Calu3 (cell line): ENCODE data around the gene CLN5. TPM values are rescaled to one million over a fixed set of nuclear protein-coding genes. Genes with fewer than 3 reads are reported as not detected.

Source experiments
- BruUV-seq: library from RNA; stranded (reverse); fragments of 400-500 nt; replicated peaks from 2 replicates; lab custom pipeline; 2021; lab: Mats Ljungman, UMichigan
- CTCF ChIA-PET: fragments of 300-600 bp; sonication (Branson Sonifier 250); formaldehyde crosslinking; loops from one replicate; lab custom pipeline; 2022; ENCODE audit warnings: antibody characterized with exemption; lab: Charles Lee
- DNase-seq: peaks from one replicate; pipeline ENCODE4 v3.0.0; 2022
- H3K27ac Mint-ChIP-seq: one replicate; pipeline ENCODE4 v1.8.0; 2022; ENCODE audit warnings: mixed read lengths; ENCODE audit not compliant: unreplicated experiment
- H3K27me3 Mint-ChIP-seq: one replicate; pipeline ENCODE4 v1.8.0; 2022; ENCODE audit warnings: mixed read lengths; ENCODE audit not compliant: unreplicated experiment
- H3K36me3 Mint-ChIP-seq: one replicate; pipeline ENCODE4 v1.8.0; 2022; ENCODE audit warnings: mild to moderate bottlenecking, moderate library complexity, mixed read lengths; ENCODE audit not compliant: insufficient read depth, unreplicated experiment
- H3K4me1 Mint-ChIP-seq: one replicate; pipeline ENCODE4 v1.8.0; 2022; ENCODE audit warnings: mild to moderate bottlenecking, low read depth, mixed read lengths; ENCODE audit not compliant: unreplicated experiment
- H3K4me3 Mint-ChIP-seq: one replicate; pipeline ENCODE4 v1.8.0; 2022; ENCODE audit warnings: mild to moderate bottlenecking, low read depth, moderate library complexity, mixed read lengths; ENCODE audit not compliant: unreplicated experiment
- H3K9me3 Mint-ChIP-seq: one replicate; pipeline ENCODE4 v1.8.0; 2022; ENCODE audit warnings: low read depth, mixed read lengths; ENCODE audit not compliant: unreplicated experiment
- intact Hi-C: fragments of 100-400 bp; cut with micrococcal nuclease; formaldehyde crosslinking; loops from one replicate; pipeline ENCODE4 v1.10.0; 2022; ENCODE audit not compliant: unreplicated experiment
- total RNA-seq: library from RNA; stranded (reverse); gene quantifications from 2 replicates; pipeline ENCODE4 v1.2.3, GENCODE V29; 2022
- TF ChIP-seq, protein P1 (sequence below): fragments of 200-600 bp; IDR thresholded peaks from one replicate; pipeline ENCODE4 v1.8.0; 2022; ENCODE audit warnings: antibody characterized with exemption; ENCODE audit not compliant: unreplicated experiment

CLN5 gene
- total RNA-seq, 1 experiment from 2014 or later: 7.3 TPM

DNA sequence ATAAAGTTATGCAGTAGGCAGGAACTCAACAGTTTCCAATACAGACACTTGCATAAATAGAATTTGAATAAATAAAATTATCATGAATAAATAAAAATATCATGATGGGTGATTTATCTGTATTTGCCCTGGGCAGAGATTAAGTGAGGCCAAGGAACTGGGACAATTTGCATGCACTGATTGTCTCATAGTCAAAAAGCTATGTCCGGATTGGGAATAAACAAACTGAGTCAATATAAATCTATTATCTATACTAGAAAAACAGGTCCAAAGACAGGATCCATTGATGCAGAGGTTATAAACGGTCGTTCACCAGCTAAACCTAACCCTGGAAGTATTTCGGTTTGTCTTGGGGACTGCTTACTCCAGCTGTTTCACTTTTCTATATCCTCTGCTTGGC lies 61.3 kb downstream of the CLN5 start:
- H3K9me3 Mint-ChIP-seq: no peaks in the 10 kb centered on the region
- H3K4me1 Mint-ChIP-seq: peaks cover 7% of the 10 kb centered on the region
- no peak overlapping the region for H3K27ac Mint-ChIP-seq
- H3K27me3 Mint-ChIP-seq: no peaks in the 10 kb centered on the region
- CTCF ChIA-PET: interaction anchor here (0.6 kb wide), 1 partner anchor 28 kb away, joined by 3 read pairs; no protein-coding TSS in a partner anchor
- peaks cover 5% of the 10 kb centered on the region for H3K36me3 Mint-ChIP-seq
- intact Hi-C loops: no loop called here
- no peak for DNase-seq
- no TSS peak for BruUV-seq
- TF ChIP-seq, protein P1, sequence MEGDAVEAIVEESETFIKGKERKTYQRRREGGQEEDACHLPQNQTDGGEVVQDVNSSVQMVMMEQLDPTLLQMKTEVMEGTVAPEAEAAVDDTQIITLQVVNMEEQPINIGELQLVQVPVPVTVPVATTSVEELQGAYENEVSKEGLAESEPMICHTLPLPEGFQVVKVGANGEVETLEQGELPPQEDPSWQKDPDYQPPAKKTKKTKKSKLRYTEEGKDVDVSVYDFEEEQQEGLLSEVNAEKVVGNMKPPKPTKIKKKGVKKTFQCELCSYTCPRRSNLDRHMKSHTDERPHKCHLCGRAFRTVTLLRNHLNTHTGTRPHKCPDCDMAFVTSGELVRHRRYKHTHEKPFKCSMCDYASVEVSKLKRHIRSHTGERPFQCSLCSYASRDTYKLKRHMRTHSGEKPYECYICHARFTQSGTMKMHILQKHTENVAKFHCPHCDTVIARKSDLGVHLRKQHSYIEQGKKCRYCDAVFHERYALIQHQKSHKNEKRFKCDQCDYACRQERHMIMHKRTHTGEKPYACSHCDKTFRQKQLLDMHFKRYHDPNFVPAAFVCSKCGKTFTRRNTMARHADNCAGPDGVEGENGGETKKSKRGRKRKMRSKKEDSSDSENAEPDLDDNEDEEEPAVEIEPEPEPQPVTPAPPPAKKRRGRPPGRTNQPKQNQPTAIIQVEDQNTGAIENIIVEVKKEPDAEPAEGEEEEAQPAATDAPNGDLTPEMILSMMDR: no peak
- H3K4me3 Mint-ChIP-seq: no peak overlapping the region

Other genes starting within 250 kb of the CLN5 start
- gene KCTD12, start 105.7 kb upstream of the CLN5 start, total RNA-seq: 2.8 and 3.7 TPM in 2 replicates
- not detected in 2 replicates for gene ACOD1, start 43.6 kb upstream of the CLN5 start, total RNA-seq
- 8.8 and 10.9 TPM in 2 replicates for gene FBXL3, start 35.1 kb downstream of the CLN5 start, total RNA-seq